Ovary (tissue), 9 donors: ENCODE measurements around the gene FAM117B. TPM values are rescaled to one million over a fixed set of nuclear protein-coding genes. Genes with fewer than 3 reads are reported as not detected.

ENCODE experiments used
- DNase-seq, 5 donors: peaks; one replicate each; pipeline ENCODE4 v3.0.0-alpha.2; 2019 to 2020
- H3K27ac ChIP-seq, 2 donors: fragments of 200-600 bp; one replicate each; pipeline versions ENCODE4 v1.5.1 to v1.8.0; 2019 to 2022
- H3K27me3 ChIP-seq: fragments of 200-600 bp; one replicate; pipeline ENCODE4 v1.8.0; 2022
- H3K36me3 ChIP-seq: fragments of 200-600 bp; sonication (generic); one replicate; pipeline ENCODE4 v1.5.1; 2019
- H3K4me1 ChIP-seq: one replicate; pipeline ENCODE4 v1.8.1; 2013; ENCODE audit warnings: mild to moderate bottlenecking, moderate library complexity; ENCODE audit not compliant: insufficient read depth
- H3K4me3 ChIP-seq: fragments of 200-600 bp; sonication (generic); one replicate; pipeline ENCODE4 v1.5.1; 2017
- H3K9me3 ChIP-seq, 2 donors: fragments of 200-600 bp in 1 of 2; sonication (generic) in 1 of 2; one replicate each; pipeline versions ENCODE4 v1.5.1 to v1.8.1; 2013 to 2019; ENCODE audit warnings: mild to moderate bottlenecking in 1 of 2, moderate library complexity in 1 of 2
- CTCF ChIP-seq, 3 donors: fragments of 450-650 bp in 2 of 3; fragments of 200-600 bp in 1 of 3; IDR thresholded peaks; one replicate each; pipeline versions ENCODE4 v1.5.1 to v1.8.0; 2016 to 2022; ENCODE audit warnings: antibody characterized with exemption in 3 of 3, mild to moderate bottlenecking in 1 of 3
- EP300 ChIP-seq: sonication (generic); formaldehyde crosslinking; IDR thresholded peaks from one replicate; pipeline ENCODE4 v1.6.1; 2017; ENCODE audit warnings: antibody characterized with exemption
- POLR2A ChIP-seq: fragments of 450-650 bp; IDR thresholded peaks from one replicate; pipeline ENCODE4 v1.6.1; 2017; ENCODE audit warnings: antibody characterized with exemption, mild to moderate bottlenecking, moderate library complexity
- WGBS, 3 donors: extraction: QIAGEN DNeasy Blood & Tissue Kit in 1 of 3; methylation state at CpG; one replicate each; pipeline versions ENCODE4 v1.1.5 to v1.1.7; 2013 to 2017; 5-methylcytosine and 5-hydroxymethylcytosine counted together
- intact Hi-C, 4 donors: fragments of 100-400 bp; cut with DNase I; formaldehyde crosslinking; loops; one replicate each; pipeline versions ENCODE4 v1.11.0 to v1.15.1; 2022 to 2023
- polyA plus RNA-seq, 2 donors: library from polyadenylated mRNA; stranded (reverse); fragments of 200-250 nt in 1 of 2; fragments of 350-450 nt in 1 of 2; fragmentation: Illumina TruSeq in 1 of 2; extraction: RNeasy Lipid Tissue Mini Kit (QIAGEN cat#74804) in 1 of 2; gene quantifications; one replicate each; pipeline ENCODE4 v1.2.3, GENCODE V29; 2013 to 2014
- small RNA-seq: library from RNA; depleted of rRNA; stranded (forward); fragments of <200 nt; gene quantifications from one replicate; pipeline ENCODE3, GENCODE V24; 2016
- total RNA-seq, 7 donors: library from RNA; depleted of rRNA in 2 of 7; stranded (reverse); fragments of >200 nt in 2 of 7; fragmentation: NEBNext Ultra II Directional in 3 of 7; extraction: Animal tissue kit (Norgen Biotek cat#: 25700) in 3 of 7; gene quantifications; one replicate each; pipeline versions ENCODE4 v1.1.0 to v1.2.4, GENCODE V29; 2016 to 2023
- donor health status: DM: no; HTN: no; CAD: no; lungs with moderate emphysema.
- donor health status: DM: no; HTN: no; CAD: no.
- donor health status: Bipolar disorder and iron deficiency.
- donor health status: DM: yes; HTN: yes; CAD: no.
- donor health status: DM: no; HTN: no; CAD: no.
- donor health status: DM: yes; HTN: yes; CAD: no.

The FAM117B gene
- total and polyA plus RNA-seq, 9 donors: 5.1 to 13.6 (median 9.8) TPM

GRCh38 chr2:202814226-202814625, 179.5 kb downstream of the FAM117B start:
- Histone ChIP-seq H3K9me3 (no peaks in the 10 kb centered on the region), H3K4me1 (peaks cover 4% of the 10 kb centered on the region), H3K27me3 (no peaks in the 10 kb centered on the region), H3K27ac (no peak overlapping the region), H3K36me3 (no peaks in the 10 kb centered on the region), H3K4me3 (no peak overlapping the region)
- TF ChIP-seq EP300 (no peak), CTCF (IDR thresholded peaks at IDR 0.05) (no peak), POLR2A (no peak)
- WGBS, 3 donors: 97 to 100% (median 98%) methylated on average over 1 of the region's 1 CpG
- DNase-seq: no peak
- intact Hi-C loops: no loop called here

- H3K4me1 ChIP-seq: peaks cover 4% of the 10 kb centered on the region
- WGBS, 3 donors: 5 to 7% (median 6%) methylated on average over 4 of the region's 4 CpGs
- intact Hi-C loops: no loop called here
- H3K4me3 ChIP-seq: no peak overlapping the region
- TF ChIP-seq CTCF (IDR thresholded peaks at IDR 0.05) (no peak), EP300 (peak; percentile 34), POLR2A (no peak)
- no peaks in the 10 kb centered on the region for H3K36me3 ChIP-seq
- H3K9me3 ChIP-seq: no peaks in the 10 kb centered on the region
- no peak overlapping the region for H3K27ac ChIP-seq
- H3K27me3 ChIP-seq: no peaks in the 10 kb centered on the region
- peak in 2 of 5 donors; percentile 12 to 48 for DNase-seq
Observed at GRCh38 chr2:202815548-202816360, 181.0 kb downstream of the FAM117B start.

- Histone ChIP-seq H3K27ac (no peak overlapping the region), H3K4me3 (no peak overlapping the region), H3K27me3 (no peaks in the 10 kb centered on the region), H3K36me3 (no peaks in the 10 kb centered on the region), H3K9me3 (no peaks in the 10 kb centered on the region), H3K4me1 (peaks cover 4% of the 10 kb centered on the region)
- WGBS, 3 donors: 46 to 67% (median 47%) methylated on average over 1 of the region's 1 CpG
- no peak for DNase-seq
- TF ChIP-seq EP300 (no peak), CTCF (IDR thresholded peaks at IDR 0.05) (no peak)
- intact Hi-C loops: no loop called here
Observed at GRCh38 chr2:202817771-202818170, 183.0 kb downstream of the FAM117B start.

- no peak overlapping the region for H3K4me3 ChIP-seq
- peaks cover 4% of the 10 kb centered on the region for H3K4me1 ChIP-seq
- intact Hi-C loops: no loop called here
- no peaks in the 10 kb centered on the region for H3K9me3 ChIP-seq
- H3K27ac ChIP-seq: no peak overlapping the region
- H3K36me3 ChIP-seq: no peaks in the 10 kb centered on the region
- no peaks in the 10 kb centered on the region for H3K27me3 ChIP-seq
- 83 to 89% (median 86%) methylated on average over 3 of the region's 3 CpGs for WGBS, 3 donors
- DNase-seq: no peak
- TF ChIP-seq CTCF (IDR thresholded peaks at IDR 0.05) (no peak), POLR2A (no peak), EP300 (no peak)
Observed at GRCh38 chr2:202818321-202818720, 183.6 kb downstream of the FAM117B start.

Small RNA genes lying within 50 kb of the gene (small RNA-seq; reads per million reads assigned to genes)
- not detected for gene MTND4LP17

Other genes with a start within 250 kb of the FAM117B start
- 10 to 100 TPM; 13.2 to 24.6 (median 20.8) TPM for gene ICA1L, start 236.8 kb downstream of the FAM117B start, total RNA-seq
- gene ICA1L, start 236.8 kb downstream of the FAM117B start, polyA plus RNA-seq: 1 to 10 TPM; 6.3 to 9.9 TPM